CD14-positive monocyte (primary cell): ENCODE results near the gene EYS. TPM values are rescaled to one million over a fixed set of nuclear protein-coding genes. Genes with fewer than 3 reads are reported as not detected.

Experiments
- DNase-seq, 3 donors: peaks; one replicate each; pipeline ENCODE4 v3.0.0-alpha.2; 2011 to 2022
- H2AFZ ChIP-seq: 2 replicates; pipeline ENCODE4 v1.6.0; 2012; ENCODE audit warnings: mild to moderate bottlenecking, low read depth, low read length, inconsistent platforms; ENCODE audit not compliant: insufficient read depth, poor library complexity, severe bottlenecking
- H3K27ac ChIP-seq, 2 donors: 1 replicate in 1 of 2; 2 replicates in 1 of 2; pipeline ENCODE4 v1.5.1; 2012 to 2013; ENCODE audit warnings: low read length in 2 of 2, control low read depth in 1 of 2, inconsistent platforms in 1 of 2, low read depth in 1 of 2, mild to moderate bottlenecking in 1 of 2
- H3K27me3 ChIP-seq, 2 donors: one replicate each; pipeline versions ENCODE4 v1.6.0 to v1.6.1; 2011 to 2013; ENCODE audit warnings: low read length in 2 of 2; ENCODE audit not compliant: control insufficient read depth in 2 of 2, insufficient read depth in 2 of 2
- H3K36me3 ChIP-seq, 2 donors: replicated peaks in 1 of 2; 1 replicate in 1 of 2; 2 replicates in 1 of 2; pipeline versions ENCODE4 v1.5.1 to v1.6.1; 2012 to 2013; ENCODE audit warnings: low read length in 2 of 2, control low read depth in 1 of 2, inconsistent platforms in 1 of 2, mild to moderate bottlenecking in 1 of 2; ENCODE audit not compliant: insufficient read depth in 2 of 2, control insufficient read depth in 1 of 2
- H3K4me1 ChIP-seq, 2 donors: 1 replicate in 1 of 2; 2 replicates in 1 of 2; pipeline versions ENCODE4 v1.5.1 to v1.6.1; 2012 to 2013; ENCODE audit warnings: low read length in 2 of 2, control low read depth in 1 of 2, inconsistent platforms in 1 of 2, mild to moderate bottlenecking in 1 of 2, moderate library complexity in 1 of 2; ENCODE audit not compliant: insufficient read depth in 2 of 2, control insufficient read depth in 1 of 2
- H3K4me2 ChIP-seq: replicated peaks from 2 replicates; pipeline ENCODE3; 2012; ENCODE audit warnings: low read length, moderate library complexity, mild to moderate bottlenecking; ENCODE audit not compliant: poor library complexity, severe bottlenecking; ENCODE audit errors: extremely low read depth
- H3K4me3 ChIP-seq, 3 experiments: fragments of 200-600 bp in 1 of 3; sonication (generic) in 1 of 3; replicated peaks in 1 of 3; 1 replicate in 2 of 3; 2 replicates in 1 of 3; pipeline ENCODE4 v1.5.1; 2011 to 2013; ENCODE audit warnings: low read length in 3 of 3, mild to moderate bottlenecking in 3 of 3, control low read depth in 2 of 3, low read depth in 2 of 3, inconsistent platforms in 1 of 3, moderate library complexity in 1 of 3
- H3K79me2 ChIP-seq: 2 replicates; pipeline ENCODE4 v1.6.0; 2012; ENCODE audit warnings: mild to moderate bottlenecking, control low read depth, inconsistent platforms, low read length, moderate library complexity; ENCODE audit not compliant: insufficient read depth
- H3K9ac ChIP-seq: 2 replicates; pipeline ENCODE4 v1.6.0; 2017; ENCODE audit warnings: low read length, mild to moderate bottlenecking; ENCODE audit not compliant: insufficient read depth, poor library complexity, severe bottlenecking
- H3K9me3 ChIP-seq, 2 donors: replicated peaks in 1 of 2; 1 replicate in 1 of 2; 2 replicates in 1 of 2; pipeline versions ENCODE4 v1.5.1 to v1.6.1; 2012 to 2013; ENCODE audit warnings: low read length in 2 of 2, control low read depth in 1 of 2; ENCODE audit not compliant: control insufficient read depth in 1 of 2, insufficient read depth in 1 of 2
- H4K20me1 ChIP-seq: 2 replicates; pipeline ENCODE4 v1.6.0; 2012; ENCODE audit warnings: mild to moderate bottlenecking, low read length, control low read depth, moderate library complexity; ENCODE audit not compliant: insufficient read depth
- H3K27ac Mint-ChIP-seq, 7 donors: one replicate each; pipeline ENCODE4 v1.8.0; 2020; ENCODE audit warnings: mild to moderate bottlenecking in 7 of 7, mixed read lengths in 7 of 7, moderate library complexity in 6 of 7, inconsistent platforms in 2 of 7
- H3K27me3 Mint-ChIP-seq, 3 donors: one replicate each; pipeline ENCODE4 v1.8.0; 2021 to 2022; ENCODE audit warnings: low read depth in 3 of 3, mild to moderate bottlenecking in 3 of 3, mixed read lengths in 3 of 3, moderate library complexity in 3 of 3, inconsistent platforms in 1 of 3
- H3K36me3 Mint-ChIP-seq, 2 donors: one replicate each; pipeline ENCODE4 v1.8.0; 2020; ENCODE audit warnings: mixed read lengths in 2 of 2, inconsistent platforms in 1 of 2, mild to moderate bottlenecking in 1 of 2
- H3K4me1 Mint-ChIP-seq: one replicate; pipeline ENCODE4 v1.8.0; 2020; ENCODE audit warnings: mild to moderate bottlenecking, mixed read lengths
- H3K4me3 Mint-ChIP-seq, 2 donors: one replicate each; pipeline ENCODE4 v1.8.0; 2020; ENCODE audit warnings: mild to moderate bottlenecking in 2 of 2, mixed read lengths in 2 of 2, moderate library complexity in 1 of 2
- H3K9me3 Mint-ChIP-seq, 7 donors: one replicate each; pipeline ENCODE4 v1.8.0; 2020 to 2022; ENCODE audit warnings: mixed read lengths in 7 of 7, mild to moderate bottlenecking in 6 of 7, moderate library complexity in 6 of 7, inconsistent platforms in 2 of 7
- CTCF ChIP-seq: fragments of 200-600 bp; IDR thresholded peaks from one replicate; pipeline ENCODE4 v1.8.0; 2022; ENCODE audit warnings: antibody characterized with exemption, mild to moderate bottlenecking
- WGBS: methylation state at CpG from one replicate; pipeline ENCODE4 v1.1.5; 2013; ENCODE audit warnings: missing lambda C conversion rate; ENCODE audit not compliant: insufficient coverage; 5-methylcytosine and 5-hydroxymethylcytosine counted together
- intact Hi-C, 2 donors: fragments of 100-400 bp; cut with micrococcal nuclease; formaldehyde crosslinking; loops; one replicate each; pipeline versions ENCODE4 v1.15.0 to v1.15.1; 2023
- polyA plus RNA-seq, 3 donors: library from polyadenylated mRNA; depleted of rRNA in 1 of 3; unstranded in 2 of 3; stranded (reverse) in 1 of 3; fragments of 300-500 nt in 2 of 3; fragments of >200 nt in 1 of 3; fragmentation: Illumina TruSeq in 2 of 3; gene quantifications; 1 replicate in 2 of 3; 2 replicates in 1 of 3; pipeline ENCODE4 v1.2.3, GENCODE V29; 2012 to 2021

Gene EYS
- polyA plus RNA-seq, 3 donors: 0.01 to 0.03 TPM; not detected in 1

- no peaks in the 10 kb centered on the region for H3K36me3 ChIP-seq
- H3K27me3 ChIP-seq: no peaks in the 10 kb centered on the region
- no peak overlapping the region for H3K4me2 ChIP-seq
- no peak for TF ChIP-seq CTCF
- H3K27ac ChIP-seq: no peak overlapping the region
- intact Hi-C loops: no loop called here
- no peak for DNase-seq
- Mint-ChIP-seq H3K4me3 (no peak overlapping the region), H3K36me3 (no peaks in the 10 kb centered on the region), H3K27me3 (no peaks in the 10 kb centered on the region), H3K4me1 (no peaks in the 10 kb centered on the region), H3K27ac (no peak overlapping the region), H3K9me3 (peaks cover 0 to 10% (median 2%) of the 10 kb centered on the region in 7 donors)
- H3K9me3 ChIP-seq: peaks cover 0 to 5% of the 10 kb centered on the region in 2 donors
- no peak overlapping the region for H3K4me3 ChIP-seq
- H3K9ac ChIP-seq: no peak overlapping the region
- H3K4me1 ChIP-seq: no peaks in the 10 kb centered on the region
- no peaks in the 10 kb centered on the region for H4K20me1 ChIP-seq
- no peaks in the 10 kb centered on the region for H3K79me2 ChIP-seq
- H2AFZ ChIP-seq: no peak overlapping the region
- WGBS: no CpG with 5 or more reads among the region's 2 CpGs
Measured at GRCh38 chr6:64081453-64081852, 1625.6 kb downstream of the EYS start.

- Histone ChIP-seq H3K27me3 (no peaks in the 10 kb centered on the region), H3K79me2 (no peaks in the 10 kb centered on the region), H4K20me1 (no peaks in the 10 kb centered on the region), H3K9me3 (no peaks in the 10 kb centered on the region), H3K4me2 (no peak overlapping the region), H3K27ac (no peak overlapping the region), H3K4me1 (no peaks in the 10 kb centered on the region), H3K9ac (no peak overlapping the region), H3K4me3 (no peak overlapping the region), H2AFZ (no peak overlapping the region), H3K36me3 (no peaks in the 10 kb centered on the region)
- Mint-ChIP-seq H3K9me3 (peaks cover 0 to 3% (median 2%) of the 10 kb centered on the region in 7 donors), H3K4me1 (no peaks in the 10 kb centered on the region), H3K27me3 (no peaks in the 10 kb centered on the region), H3K4me3 (no peak overlapping the region), H3K36me3 (no peaks in the 10 kb centered on the region), H3K27ac (no peak overlapping the region)
- intact Hi-C loops: no loop called here
- WGBS: 80% methylated on average over 1 of the region's 1 CpG
- TF ChIP-seq CTCF: no peak
- no peak for DNase-seq
Measured at GRCh38 chr6:64074981-64075380, 1632.0 kb downstream of the EYS start.
